RWPE1 (cell line): Measurements from ENCODE around the gene ADAP1.

Experiments
- CTCF ChIA-PET: fragments of 350-600 bp; sonication (Branson Sonifier 250); formaldehyde crosslinking; extraction: SDS; loops from one replicate; lab custom pipeline; 2021; lab: Yijun Ruan, JAX
- POLR2A ChIA-PET: fragments of 400-600 bp; formaldehyde crosslinking; extraction: SDS; loops from one replicate; lab custom pipeline; 2020; ENCODE audit warnings: antibody characterized with exemption; ENCODE audit not compliant: low non-redundant PET; lab: Yijun Ruan, JAX
- DNase-seq: peaks from one replicate; pipeline ENCODE4 v3.0.0; 2012; ENCODE audit warnings: low spot score
- H3K27ac ChIP-seq: fragments of 450-650 bp; 2 replicates; pipeline ENCODE4 v1.5.1; 2017
- TF ChIP-seq, protein P1 (sequence below): fragments of 450-650 bp; conservative IDR thresholded peaks from 2 replicates; pipeline ENCODE4 v1.5.1; 2017; ENCODE audit warnings: low read depth, mild to moderate bottlenecking

The ADAP1 gene

GRCh38 chr7:952548-953441, 1.7 kb downstream of the ADAP1 start:
- DNase-seq: no peak
- CTCF ChIA-PET: interaction anchor here (0.6 to 1.6 kb wide), 4 partner anchors 37 to 45 kb away, joined by 3 to 7 read pairs (median 4); no protein-coding TSS in a partner anchor
- no peak overlapping the region for H3K27ac ChIP-seq
- POLR2A ChIA-PET: no interaction called here
- TF ChIP-seq, protein P1, sequence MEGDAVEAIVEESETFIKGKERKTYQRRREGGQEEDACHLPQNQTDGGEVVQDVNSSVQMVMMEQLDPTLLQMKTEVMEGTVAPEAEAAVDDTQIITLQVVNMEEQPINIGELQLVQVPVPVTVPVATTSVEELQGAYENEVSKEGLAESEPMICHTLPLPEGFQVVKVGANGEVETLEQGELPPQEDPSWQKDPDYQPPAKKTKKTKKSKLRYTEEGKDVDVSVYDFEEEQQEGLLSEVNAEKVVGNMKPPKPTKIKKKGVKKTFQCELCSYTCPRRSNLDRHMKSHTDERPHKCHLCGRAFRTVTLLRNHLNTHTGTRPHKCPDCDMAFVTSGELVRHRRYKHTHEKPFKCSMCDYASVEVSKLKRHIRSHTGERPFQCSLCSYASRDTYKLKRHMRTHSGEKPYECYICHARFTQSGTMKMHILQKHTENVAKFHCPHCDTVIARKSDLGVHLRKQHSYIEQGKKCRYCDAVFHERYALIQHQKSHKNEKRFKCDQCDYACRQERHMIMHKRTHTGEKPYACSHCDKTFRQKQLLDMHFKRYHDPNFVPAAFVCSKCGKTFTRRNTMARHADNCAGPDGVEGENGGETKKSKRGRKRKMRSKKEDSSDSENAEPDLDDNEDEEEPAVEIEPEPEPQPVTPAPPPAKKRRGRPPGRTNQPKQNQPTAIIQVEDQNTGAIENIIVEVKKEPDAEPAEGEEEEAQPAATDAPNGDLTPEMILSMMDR: no peak

DNA sequence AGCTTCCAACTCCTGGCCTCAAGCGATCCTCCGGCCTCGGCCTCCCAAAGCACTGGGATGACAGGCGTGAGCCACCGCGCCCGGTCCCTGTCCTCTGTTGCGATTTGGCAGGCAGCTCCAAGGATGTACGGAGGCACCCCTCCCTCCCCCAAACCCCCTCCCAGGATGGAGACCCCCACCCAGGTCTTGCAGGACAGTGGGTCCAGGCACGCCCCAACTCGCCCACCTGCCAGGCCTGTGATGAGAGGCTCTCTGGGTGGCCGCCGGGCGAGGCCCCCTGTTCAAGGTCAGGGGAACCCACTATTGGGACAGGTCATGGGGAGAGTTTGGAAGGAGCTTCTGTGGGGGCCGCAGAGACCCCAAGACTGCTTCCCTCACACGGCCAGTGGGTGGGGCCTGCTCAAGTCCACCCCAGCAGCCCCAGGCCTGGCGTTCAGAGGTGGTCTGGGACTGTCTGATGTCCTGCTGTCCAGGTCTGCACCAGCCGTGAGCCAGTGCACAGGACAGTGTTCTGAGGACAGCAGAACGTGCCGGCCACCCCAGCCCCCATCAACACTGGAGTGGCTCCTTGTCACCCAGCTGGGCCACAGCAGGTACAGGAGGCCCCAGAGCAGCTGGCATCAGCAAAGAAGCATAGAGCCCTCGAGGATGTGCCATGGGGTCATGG, 2.5 kb downstream of the ADAP1 start:
- TF ChIP-seq, protein P1: no peak
- H3K27ac ChIP-seq: no peak overlapping the region
- DNase-seq: no peak
- ChIA-PET POLR2A (interaction anchor here (0.5 kb wide), 1 partner anchor 53 kb away, joined by 3 read pairs; no protein-coding TSS in a partner anchor), CTCF (interaction anchor here (0.6 to 1.4 kb wide), 2 partner anchors 36 to 43 kb away, joined by 3 to 7 read pairs; no protein-coding TSS in a partner anchor)

GRCh38 chr7:949021-949934, 5.2 kb downstream of the ADAP1 start:
- POLR2A ChIA-PET: no interaction called here
- DNase-seq: no peak
- H3K27ac ChIP-seq: no peak overlapping the region
- TF ChIP-seq, protein P1: no peak
- CTCF ChIA-PET: interaction anchor here (0.7 kb wide), 1 partner anchor 35 kb away, joined by 4 read pairs; no protein-coding TSS in a partner anchor

GRCh38 chr7:947391-948210, 6.9 kb downstream of the ADAP1 start:
- DNase-seq: no peak
- H3K27ac ChIP-seq: no peak overlapping the region
- ChIA-PET CTCF (interaction anchor here (0.6 kb wide), 1 partner anchor 35 kb away, joined by 3 read pairs; no protein-coding TSS in a partner anchor), POLR2A (no interaction called here)
- TF ChIP-seq, protein P1: no peak

GRCh38 chr7:946256-946996, 8.1 kb downstream of the ADAP1 start:
- TF ChIP-seq, protein P1: no peak
- POLR2A ChIA-PET: interaction anchor here (0.5 kb wide), 1 partner anchor 278 kb away, joined by 3 read pairs; no protein-coding TSS in a partner anchor
- DNase-seq: no peak
- H3K27ac ChIP-seq: peak overlapping the region; percentile 87
- CTCF ChIA-PET: interaction anchor here (1.0 kb wide), 1 partner anchor 8 kb away, joined by 3 read pairs; the partner anchor contains the start of gene ADAP1
